Measurements from ENCODE around the gene ZNF18.
A peak's percentile ranks its signal among the peaks of the same experiment; 100 is the strongest.

ZNF18 gene, protein sequence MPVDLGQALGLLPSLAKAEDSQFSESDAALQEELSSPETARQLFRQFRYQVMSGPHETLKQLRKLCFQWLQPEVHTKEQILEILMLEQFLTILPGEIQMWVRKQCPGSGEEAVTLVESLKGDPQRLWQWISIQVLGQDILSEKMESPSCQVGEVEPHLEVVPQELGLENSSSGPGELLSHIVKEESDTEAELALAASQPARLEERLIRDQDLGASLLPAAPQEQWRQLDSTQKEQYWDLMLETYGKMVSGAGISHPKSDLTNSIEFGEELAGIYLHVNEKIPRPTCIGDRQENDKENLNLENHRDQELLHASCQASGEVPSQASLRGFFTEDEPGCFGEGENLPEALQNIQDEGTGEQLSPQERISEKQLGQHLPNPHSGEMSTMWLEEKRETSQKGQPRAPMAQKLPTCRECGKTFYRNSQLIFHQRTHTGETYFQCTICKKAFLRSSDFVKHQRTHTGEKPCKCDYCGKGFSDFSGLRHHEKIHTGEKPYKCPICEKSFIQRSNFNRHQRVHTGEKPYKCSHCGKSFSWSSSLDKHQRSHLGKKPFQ

DNA sequence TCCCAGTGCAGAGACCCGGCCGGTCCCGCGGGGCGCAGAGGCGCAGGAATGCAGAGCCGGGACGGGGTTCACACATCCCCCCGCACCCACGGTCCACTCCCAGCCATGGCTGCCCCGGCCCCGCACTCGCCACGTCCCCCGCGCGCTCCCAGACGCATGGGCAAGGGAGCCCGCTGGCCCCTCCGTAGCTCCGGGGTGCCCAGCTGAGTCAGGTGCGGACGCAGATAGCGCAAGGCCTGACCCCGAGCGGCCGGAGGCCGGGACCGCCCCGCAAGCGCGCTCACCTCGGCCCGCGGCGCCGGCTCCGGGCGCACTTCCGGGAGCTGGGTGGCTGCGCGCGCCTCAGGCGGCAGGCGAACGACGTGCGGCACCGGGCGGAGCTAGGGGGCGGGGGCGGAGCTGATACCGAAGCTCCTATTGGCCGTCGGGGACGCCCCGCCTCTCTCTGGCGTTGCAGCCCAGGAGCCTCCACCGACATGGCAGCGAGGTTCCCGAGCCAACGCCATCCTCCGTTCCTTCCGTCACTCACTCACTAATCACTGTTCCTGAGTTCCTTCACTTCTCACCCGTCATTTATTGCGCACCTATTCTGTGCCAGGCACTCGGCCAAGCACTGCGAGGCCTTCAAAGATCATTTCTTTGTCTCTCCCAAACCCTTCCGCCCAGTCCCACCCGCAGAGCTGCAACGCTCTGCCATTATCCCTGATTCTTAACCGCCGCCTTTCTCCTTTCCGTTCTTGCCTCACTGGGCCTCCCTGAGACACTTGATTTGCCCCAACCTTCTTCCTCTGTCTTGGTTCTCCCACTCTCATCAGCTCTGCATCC lies at the start of gene ZNF18:
Gene ZNF18 (minus strand): TSS at position 329 of the 825 bp plus-strand sequence. CDS start 4,646 bp downstream, outside the sequence.
- DNase-seq = peak; percentile 96

DNA sequence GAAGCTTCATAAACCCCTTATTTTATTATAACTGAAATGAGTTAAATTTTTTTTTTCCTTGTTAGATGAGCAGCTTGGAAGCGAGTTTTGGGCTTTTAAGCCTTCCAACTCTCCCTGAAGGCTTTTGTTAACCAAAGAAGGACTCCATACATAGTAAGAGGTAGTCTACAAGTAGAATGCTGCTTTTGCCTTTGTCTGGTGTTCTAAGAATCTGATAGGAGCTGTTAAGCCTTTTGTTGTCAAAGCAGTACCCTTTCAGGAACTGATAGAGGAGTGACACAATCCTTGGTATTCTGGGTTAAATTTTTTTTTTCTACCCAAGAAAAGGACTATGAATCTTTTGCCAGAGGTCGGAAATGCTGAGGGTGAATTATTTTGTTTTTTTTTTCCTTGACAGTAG lies 49.5 kb upstream of the ZNF18 start:
- DNase-seq = no peak

DNA sequence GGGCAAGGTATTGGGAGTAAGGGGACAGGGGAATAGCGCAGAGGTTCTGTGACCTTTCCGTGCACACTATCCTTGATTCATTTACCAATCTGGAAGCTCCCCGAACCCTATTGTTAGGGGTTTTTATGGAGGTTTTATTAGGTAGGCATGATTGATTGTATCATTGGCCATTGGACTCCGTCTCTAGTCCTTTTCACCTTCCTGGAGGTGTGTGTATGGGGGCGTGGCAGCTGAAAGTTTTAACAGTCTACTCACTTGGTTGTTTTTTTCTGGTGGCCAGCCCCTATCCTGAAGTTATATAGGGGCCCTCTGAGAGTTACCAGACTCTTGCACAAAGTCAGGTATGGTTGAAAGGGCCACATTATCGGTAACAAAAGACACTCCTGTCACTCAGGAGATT lies 46.4 kb upstream of the ZNF18 start:
- DNase-seq = no peak

DNA sequence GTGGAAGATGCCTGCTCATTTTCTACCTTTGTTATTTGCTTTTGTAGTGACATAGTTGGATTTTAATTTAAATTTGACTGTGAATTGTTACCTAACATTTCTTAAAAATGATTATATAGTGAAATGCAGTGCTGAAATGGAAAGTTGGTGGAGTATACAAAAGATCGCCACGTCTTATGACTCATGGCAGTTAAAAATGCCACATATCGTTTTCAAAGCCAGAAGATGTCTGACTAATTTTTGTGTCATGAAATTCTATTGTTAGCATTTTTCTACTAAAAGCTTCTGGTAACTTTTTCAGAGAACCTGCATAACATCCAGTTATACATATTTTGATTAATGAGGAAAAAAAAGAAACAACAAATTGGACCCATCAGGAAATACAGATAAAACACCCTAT lies 44.0 kb upstream of the ZNF18 start:
- DNase-seq = no peak

DNA sequence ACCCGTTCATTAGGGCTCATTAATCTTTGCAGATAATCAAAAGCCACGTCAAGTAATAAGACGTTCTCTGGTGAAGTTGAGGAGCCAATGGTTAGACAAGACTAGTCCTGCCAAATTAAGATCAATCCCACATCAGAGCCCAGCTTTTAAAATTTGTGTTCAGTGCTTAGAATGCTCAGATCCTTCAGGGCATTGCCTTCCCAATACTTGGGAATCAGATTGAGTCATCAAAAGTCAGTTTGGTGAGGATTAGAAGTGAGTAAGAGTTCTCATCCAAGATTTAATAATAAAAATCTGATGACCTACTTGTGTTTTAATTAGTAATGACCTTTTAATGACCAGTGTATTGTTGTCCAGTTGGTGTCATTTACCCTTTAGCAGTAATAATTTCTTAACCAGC lies 43.2 kb upstream of the ZNF18 start:
- no peak for DNase-seq

DNA sequence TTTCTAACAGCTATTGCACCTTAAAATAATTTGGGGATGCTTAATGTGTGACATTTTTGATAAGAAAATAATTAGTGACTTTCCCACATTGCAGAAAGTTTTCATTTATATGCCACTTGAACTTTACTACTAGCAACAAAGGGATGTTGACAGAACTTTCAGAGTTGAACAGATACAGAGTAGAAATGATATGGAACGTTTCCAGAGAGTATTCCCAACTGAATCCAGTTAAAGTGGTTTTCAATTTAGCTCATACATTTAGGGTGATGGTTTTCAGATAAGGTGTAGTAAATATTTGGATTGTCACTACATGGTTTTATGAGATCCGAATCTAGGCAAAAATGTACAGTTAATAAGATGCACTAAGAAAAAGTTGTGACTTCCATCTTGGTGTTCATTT lies 40.7 kb upstream of the ZNF18 start:
- no peak for DNase-seq

DNA sequence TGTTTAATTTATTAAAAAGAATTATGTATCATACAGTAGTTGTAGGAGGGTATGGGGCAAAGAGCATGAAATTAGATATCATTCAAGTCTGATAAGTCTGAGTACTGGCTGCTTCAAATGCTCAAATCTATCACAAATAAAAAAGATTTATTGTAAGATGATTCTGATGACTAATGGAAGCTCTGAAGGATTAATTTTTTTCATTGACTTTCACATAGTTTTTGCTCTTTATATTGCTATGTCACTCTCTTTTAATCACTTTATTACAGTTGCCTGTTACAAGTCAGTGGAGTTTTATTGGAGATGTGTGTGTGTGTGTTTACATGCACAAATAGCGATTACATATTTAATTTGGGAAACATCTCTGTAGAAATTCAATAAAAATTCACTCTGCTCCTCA lies 38.4 kb upstream of the ZNF18 start:
- DNase-seq = no peak

DNA sequence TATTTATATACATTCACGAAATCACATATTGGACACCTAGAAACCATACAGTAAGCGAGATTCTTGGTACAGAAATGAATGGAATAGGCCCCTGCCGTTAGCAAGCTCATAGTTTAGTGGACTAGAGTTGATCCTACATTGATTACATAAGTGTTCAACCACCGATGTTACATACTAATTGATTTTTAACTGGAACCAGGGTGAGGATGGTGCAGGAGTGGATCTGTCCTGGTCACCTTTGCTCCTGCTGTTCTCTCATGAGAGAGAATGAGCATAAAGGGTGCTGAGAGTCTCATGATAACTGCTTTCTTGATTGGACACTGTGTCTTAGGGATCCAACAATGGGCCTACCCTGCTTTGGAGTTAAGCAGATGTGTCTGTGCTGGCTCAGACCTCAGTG lies 37.3 kb upstream of the ZNF18 start:
- DNase-seq = no peak

DNA sequence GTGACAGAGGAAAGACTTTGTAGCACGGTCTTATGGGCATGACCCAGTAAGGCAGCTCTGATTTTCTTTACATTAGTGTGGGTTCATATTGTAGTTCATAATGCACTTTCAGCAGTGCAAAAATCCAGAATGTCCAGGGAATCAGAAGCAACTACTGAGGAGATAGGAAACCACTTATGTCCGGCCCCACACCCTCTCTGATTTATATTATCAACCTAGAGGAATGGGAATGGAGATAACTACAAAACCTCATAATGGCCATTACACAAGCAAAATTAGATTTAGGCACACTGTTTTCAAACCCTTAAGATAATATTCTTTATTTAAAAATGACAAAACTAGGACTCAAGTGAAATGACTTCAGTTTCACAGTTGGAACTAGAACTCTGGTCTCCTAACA lies 31.3 kb upstream of the ZNF18 start:
- no peak for DNase-seq

DNA sequence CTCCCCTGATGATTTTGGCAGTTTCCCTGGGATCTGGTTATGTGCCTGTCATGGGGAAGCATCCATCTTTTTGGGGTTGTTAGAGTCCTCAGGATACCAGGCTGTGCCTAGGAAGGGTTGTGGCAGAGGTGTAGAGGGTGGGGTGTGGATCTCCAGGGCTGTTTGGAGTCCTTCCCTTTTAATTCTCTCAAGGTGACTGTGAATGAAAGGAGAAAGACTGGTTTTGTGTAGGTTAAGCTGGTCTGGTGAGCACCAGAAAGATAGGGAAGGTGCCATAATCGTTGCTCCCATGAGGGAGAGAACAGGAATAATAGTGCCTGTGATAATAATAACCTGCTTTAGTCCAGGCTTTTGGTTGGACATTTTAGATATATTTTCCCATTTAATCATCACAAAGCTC lies 30.4 kb upstream of the ZNF18 start:
- no peak for DNase-seq

DNA sequence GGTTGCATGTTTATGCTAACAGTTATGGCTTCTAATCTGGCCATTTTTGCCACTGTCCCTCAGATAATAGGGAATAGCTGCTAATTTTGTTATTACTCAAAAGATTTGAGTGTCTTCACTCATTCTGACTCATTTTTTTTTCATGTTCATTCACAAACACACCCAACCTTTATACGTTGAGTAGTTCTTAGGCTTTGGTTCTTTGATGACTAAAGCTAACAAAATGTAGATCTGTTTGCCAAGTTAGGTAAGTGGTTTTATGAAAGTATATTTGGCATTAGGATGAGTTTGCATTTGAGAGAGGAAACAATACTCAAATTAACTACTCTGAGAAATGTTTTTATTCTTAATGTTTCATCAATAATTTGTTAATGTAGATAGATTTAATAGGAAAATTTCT lies 27.1 kb upstream of the ZNF18 start:
- DNase-seq = no peak

DNA sequence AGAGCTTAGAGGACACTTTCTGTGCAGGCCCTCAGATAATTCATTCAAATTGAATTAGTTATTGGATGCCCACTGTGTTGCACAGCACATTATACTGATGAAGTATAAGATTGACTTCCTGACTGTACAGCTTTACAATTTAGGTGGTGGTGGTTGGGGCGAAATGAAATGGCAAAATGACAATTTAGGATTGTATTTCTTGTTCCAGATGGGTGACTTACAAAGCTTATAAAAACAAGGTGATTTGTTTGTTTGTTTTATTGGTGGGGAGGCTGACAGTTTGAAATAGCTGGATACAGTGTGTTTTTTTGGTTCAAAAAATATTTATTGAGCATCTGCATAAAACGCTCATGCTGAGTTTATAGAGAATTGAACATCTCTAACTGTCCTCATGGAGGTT lies 25.0 kb upstream of the ZNF18 start:
- DNase-seq = no peak

DNA sequence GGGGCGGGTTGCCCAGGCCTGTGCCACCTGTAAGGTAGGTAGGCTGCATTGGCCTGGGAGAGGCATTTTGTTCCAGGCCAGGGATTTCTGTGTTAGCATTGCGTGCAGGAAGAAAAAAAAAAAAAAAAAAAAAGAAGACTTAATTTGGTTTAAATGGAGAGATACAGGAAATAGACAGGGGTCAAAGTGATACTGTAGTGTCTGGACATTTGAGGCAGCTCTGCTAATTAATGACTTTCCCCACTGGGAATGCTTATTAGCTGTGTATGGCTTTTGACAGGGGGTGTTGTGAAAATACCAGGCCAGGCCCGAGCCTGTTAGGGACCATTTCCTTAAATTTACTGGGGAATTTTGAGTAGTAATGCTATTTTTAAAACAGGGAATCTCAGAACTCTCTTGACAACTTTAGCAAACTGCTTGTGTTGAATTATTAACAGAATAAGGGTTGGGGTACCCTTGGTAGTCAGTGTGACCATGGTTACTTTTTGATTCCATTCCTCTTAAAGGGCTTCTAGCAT lies 24.4 kb upstream of the ZNF18 start:
- DNase-seq = peak; percentile 25

DNA sequence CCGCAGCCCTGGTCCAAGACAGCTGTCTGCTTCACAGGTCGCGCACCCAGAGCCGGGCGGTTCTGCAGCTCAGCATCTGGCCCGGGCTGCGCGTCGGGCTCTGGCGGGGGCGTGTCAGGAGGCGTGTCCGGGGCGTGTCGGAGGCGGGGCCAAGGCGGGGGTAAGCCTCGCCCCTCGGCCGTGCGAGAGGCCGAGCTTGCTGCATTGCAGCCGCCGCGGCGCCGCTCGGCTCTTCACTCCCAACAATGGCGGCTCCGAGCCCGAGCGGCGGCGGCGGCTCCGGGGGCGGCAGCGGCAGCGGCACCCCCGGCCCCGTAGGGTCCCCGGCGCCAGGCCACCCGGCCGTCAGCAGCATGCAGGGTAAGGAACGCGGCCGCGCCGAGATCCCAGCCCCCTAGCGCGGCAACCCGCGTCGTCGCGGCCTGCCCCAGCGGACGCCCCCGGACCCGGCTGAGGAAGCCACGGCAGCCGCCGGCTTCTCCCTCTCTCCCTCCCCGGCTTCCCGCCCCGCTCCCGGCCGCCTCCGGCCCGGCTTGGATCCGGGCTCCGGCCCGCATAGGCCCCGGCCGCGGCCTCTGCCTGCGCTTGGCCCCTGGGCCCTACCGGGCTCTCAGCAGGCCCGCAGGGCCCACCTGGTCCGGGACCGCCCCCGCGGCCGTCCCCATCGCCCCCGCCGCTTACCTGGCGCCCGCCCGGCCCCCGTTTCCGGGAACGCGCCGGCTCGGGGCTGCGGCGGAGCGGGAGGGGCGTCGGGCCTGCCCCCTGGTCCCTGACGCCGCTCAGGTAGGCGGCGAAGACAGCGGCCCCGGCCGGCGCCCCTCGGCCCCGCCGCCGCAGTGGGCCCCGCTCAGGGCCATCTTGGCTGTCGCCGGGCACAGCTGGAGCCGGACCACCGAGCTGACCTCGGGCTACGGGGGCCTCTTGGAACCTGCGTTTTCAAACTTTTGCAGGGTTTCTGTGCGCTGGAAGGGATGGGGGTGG lies 23.7 kb upstream of the ZNF18 start, which contains the start of gene MAP2K4:
Gene MAP2K4 (plus strand): TSS at position 236 of the 981 bp plus-strand sequence. CDS start 10 bp downstream, at position 246.
- DNase-seq = peak; percentile 80

DNA sequence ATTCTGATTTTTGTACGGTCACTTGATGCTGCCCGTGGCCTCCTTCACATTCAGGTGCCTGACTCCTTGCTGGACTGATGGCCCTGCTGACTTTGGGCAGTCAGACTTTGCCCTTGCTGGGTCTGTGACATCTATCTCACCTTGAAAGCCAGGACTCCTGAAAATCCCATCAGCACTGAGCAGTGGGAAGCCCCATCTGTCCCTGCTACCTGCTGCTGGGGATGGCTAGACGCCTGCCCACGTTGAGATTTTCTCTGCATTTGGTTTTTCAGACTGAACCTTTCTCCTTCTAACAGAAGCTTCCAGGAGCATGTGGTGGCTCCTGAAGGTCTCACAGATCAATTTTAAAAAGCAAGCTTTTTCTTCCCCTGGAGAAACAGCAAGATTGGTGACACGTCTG lies 10.2 kb upstream of the ZNF18 start:
- DNase-seq = no peak

DNA sequence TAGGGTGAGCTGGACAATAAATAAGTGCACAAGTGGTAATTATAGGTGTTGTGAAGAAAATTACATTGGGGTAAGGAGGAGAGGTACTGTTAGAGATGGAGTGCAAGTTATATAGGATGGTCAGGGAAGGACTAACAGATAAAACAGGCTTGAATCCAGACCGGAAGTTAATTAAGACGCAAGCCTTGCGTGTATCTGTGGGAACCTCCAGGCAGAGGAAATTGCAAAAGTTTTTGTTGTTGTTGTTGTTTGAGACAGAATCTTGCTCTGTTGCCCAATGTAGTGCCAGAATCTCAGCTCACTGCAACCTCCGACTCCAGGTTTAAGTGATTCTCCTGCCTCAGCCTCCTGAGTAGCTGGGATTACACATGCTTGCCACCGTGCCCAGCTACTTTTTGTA lies 2.4 kb upstream of the ZNF18 start:
- no peak for DNase-seq

DNA sequence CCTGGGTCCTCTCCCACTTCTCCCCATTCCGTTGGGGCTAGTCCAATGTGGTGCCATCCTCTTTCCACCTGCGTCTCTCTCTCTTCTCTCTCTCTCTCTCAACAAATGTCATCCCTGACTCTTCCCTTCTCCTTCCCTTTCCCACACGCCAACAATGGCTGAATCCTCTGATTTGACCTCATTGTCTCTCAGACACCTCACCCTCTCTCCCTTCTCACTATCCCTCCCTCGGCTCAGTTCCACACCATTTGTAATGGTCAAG lies 628 bp upstream of the ZNF18 start:
- DNase-seq = no peak

DNA sequence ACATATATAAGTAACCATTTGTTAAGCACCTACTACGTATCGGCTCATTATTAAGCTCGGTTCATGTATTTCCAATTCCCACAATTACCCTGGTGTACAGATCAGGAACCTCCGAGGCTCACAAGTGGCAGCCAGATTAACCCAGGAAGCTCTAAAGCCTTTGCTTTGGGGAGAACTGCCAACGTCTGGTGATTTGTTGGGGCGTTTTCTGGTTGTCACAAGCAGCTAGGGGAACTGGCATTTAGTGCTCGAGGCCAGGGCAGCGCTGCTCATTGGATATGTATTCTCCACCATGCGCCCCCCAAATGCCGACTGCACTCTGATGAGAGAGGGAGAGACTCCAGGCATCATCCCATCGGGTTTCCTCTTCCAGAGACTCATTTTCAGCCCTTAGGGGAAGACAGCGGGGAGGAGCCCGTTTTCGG lies 541 bp downstream of the ZNF18 start:
- peak; percentile 63 for DNase-seq

DNA sequence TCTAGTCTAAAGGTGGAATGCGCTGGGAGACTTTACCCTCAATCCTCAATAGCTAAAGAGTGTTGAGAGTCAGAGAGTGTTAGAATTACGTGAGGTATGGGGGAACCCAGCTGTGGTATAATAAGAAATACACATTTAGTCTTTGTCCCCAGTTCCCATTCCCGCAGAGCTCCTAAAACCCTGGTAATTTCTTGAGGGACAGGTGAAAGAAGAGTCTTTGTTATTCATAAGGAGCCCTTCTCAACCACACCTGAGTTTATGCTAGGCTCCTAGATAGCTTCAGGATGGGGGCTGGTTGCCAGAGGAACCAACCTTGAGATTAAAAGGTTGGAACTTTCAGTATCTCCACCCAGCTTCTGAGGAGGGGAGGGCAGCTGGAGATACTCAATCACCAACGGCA lies 5.8 kb downstream of the ZNF18 start:
- no peak for DNase-seq

DNA sequence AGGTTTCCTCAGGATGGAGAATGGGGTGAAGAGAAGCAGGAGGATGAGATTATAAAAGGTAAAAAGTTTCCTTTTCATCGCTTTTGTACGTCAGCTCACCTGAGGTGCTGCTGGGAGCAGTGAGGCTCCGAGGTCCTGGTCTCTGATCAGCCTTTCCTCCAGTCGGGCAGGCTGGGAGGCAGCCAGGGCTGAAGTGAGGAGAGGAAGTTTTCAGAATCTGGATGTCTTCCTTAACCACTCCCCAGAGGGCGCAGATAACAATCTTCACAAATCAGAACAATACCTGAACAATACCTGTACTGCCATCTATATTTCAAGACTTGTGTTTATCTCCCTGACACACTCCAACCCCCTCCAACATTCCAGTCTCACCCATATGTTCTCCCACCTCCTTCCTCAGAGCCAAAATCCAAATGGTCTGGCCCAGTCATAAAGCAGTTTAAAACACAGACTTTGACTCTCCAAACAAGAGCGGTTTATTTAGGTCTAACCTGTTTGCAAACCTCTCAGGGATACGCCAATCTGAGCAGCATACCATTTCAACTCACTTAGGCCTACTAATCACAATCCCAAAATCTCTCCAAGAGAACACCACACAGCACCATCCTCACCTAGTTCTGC lies 6.8 kb downstream of the ZNF18 start:
- DNase-seq = no peak

DNA sequence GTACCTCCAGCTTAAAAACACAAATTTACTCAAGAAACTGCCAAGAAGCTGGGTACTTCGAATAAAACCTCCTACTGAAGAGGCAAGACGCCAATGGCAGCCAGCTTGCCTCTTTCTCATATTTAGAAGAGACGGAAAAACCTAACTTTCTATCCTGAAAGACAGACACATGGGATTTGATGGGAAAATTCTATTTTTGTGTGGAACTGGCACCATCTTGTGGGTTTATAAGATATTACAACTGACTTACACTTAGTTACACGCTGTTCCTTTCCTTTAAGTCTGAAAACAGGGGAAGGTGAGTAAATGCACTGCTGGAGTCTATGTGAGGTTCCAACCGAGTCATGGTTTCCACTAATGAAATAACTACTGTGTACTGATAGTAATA lies 10.3 kb downstream of the ZNF18 start:
- DNase-seq = peak; percentile 49

All from NCI-H1105 treated with DMSO at 0.1 percent for 48 hours (cell line).